HS-5 (cell line): ENCODE data around the gene CISD2.
"Not testable (repeated sequence)": the region's sequence is repeated elsewhere in the genome, so short reads cannot be mapped to it uniquely, and the experiment has no call there.

ENCODE experiments used
- DNase-seq: peaks from one replicate; pipeline ENCODE4 v3.0.0-alpha.2; 2012; ENCODE audit warnings: low read depth

The CISD2 gene

GRCh38 chr4:102919697-102920096 is 50.9 kb downstream of the CISD2 start:
- DNase-seq: not testable (repeated sequence)

GRCh38 chr4:102935716-102936115 is 66.9 kb downstream of the CISD2 start:
- no peak for DNase-seq

- not testable (repeated sequence) for DNase-seq
These were observed 69.3 kb downstream of the CISD2 start for GRCh38 chr4:102938063-102938462.
